Heart left ventricle (tissue), 16 donors: ENCODE measurements around the gene ITGA3. TPM values are rescaled to one million over a fixed set of nuclear protein-coding genes. Genes with fewer than 3 reads are reported as not detected.
"Not testable (repeated sequence)": the region's sequence is repeated elsewhere in the genome, so short reads cannot be mapped to it uniquely, and the experiment has no call there.

Source experiments
- ATAC-seq, 4 donors: fragments of 200-7000 bp; cut with Tn5 transposase; one replicate each; pipeline ENCODE4 v1.9.1; 2020 to 2022; ENCODE audit warnings: moderate library complexity in 4 of 4, mild to moderate bottlenecking in 3 of 4, moderate number of reproducible peaks in 1 of 4
- DNase-seq, 5 donors: peaks; one replicate each; pipeline ENCODE4 v3.0.0-alpha.2; 2020
- H3K27ac ChIP-seq, 12 donors: fragments of 200-600 bp; sonication (generic) in 4 of 12; one replicate each; pipeline versions ENCODE4 v1.5.0 to v1.8.0; 2016 to 2022; ENCODE audit warnings: mild to moderate bottlenecking in 2 of 12
- H3K27me3 ChIP-seq, 9 donors: fragments of 200-600 bp; sonication (generic) in 2 of 9; one replicate each; pipeline versions ENCODE4 v1.5.1 to v1.8.0; 2016 to 2022; ENCODE audit warnings: mild to moderate bottlenecking in 3 of 9
- H3K36me3 ChIP-seq, 9 donors: fragments of 200-600 bp; sonication (generic) in 2 of 9; one replicate each; pipeline versions ENCODE4 v1.5.0 to v1.8.0; 2018 to 2022; ENCODE audit warnings: mild to moderate bottlenecking in 2 of 9
- H3K4me1 ChIP-seq, 12 donors: fragments of 200-600 bp; sonication (generic) in 4 of 12; one replicate each; pipeline versions ENCODE4 v1.5.0 to v1.8.0; 2016 to 2022; ENCODE audit warnings: mild to moderate bottlenecking in 3 of 12
- H3K4me3 ChIP-seq, 12 donors: fragments of 200-600 bp; sonication (generic) in 4 of 12; one replicate each; pipeline versions ENCODE4 v1.5.0 to v1.8.0; 2017 to 2022; ENCODE audit warnings: mild to moderate bottlenecking in 9 of 12, moderate library complexity in 4 of 12
- H3K9me3 ChIP-seq, 12 donors: fragments of 200-600 bp; sonication (generic) in 4 of 12; one replicate each; pipeline versions ENCODE4 v1.5.0 to v1.8.0; 2016 to 2022; ENCODE audit warnings: mild to moderate bottlenecking in 1 of 12
- POLR2A ChIP-seq, 2 donors: fragments of 450-650 bp; IDR thresholded peaks; one replicate each; pipeline ENCODE4 v1.6.1; 2017; ENCODE audit warnings: antibody characterized with exemption in 2 of 2, mild to moderate bottlenecking in 2 of 2, moderate library complexity in 2 of 2
- WGBS, 4 donors: extraction: QIAGEN DNeasy Blood & Tissue Kit in 2 of 4; methylation state at CpG; one replicate each; pipeline versions ENCODE4 v1.1.5 to v1.1.7; 2013 to 2018; 5-methylcytosine and 5-hydroxymethylcytosine counted together
- intact Hi-C, 10 donors: fragments of 100-400 bp; cut with DNase I; formaldehyde crosslinking; loops; one replicate each; pipeline versions ENCODE4 v1.11.1 to v1.14.2; 2022
- polyA plus RNA-seq, 2 donors: library from polyadenylated mRNA; stranded (reverse); fragments of 200-250 nt; gene quantifications; one replicate each; pipeline ENCODE4 v1.2.3, GENCODE V29; 2013
- total RNA-seq, 9 donors: library from RNA; depleted of rRNA in 2 of 9; stranded (reverse); fragments of >200 nt in 2 of 9; fragmentation: NEBNext Ultra II Directional in 3 of 9; extraction: Animal tissue kit (Norgen Biotek cat#: 25700) in 3 of 9; gene quantifications; one replicate each; pipeline versions ENCODE4 v1.1.0 to v1.2.4, GENCODE V29; 2016 to 2023
- TF ChIP-seq, protein P1 (sequence below), 12 donors: fragments of 200-600 bp; sonication (generic) in 4 of 12; IDR thresholded peaks; one replicate each; pipeline versions ENCODE4 v1.5.0 to v1.8.0; 2018 to 2022; ENCODE audit warnings: antibody characterized with exemption in 12 of 12, mild to moderate bottlenecking in 5 of 12
- donor health status: ischemic (EF 13 %, LVEDD 7.1; RV severe dilation, severe dysfunction).
- donor health status: healthy with polysubstance abuse.
- donor health status: DM: no; HTN: yes; CAD: no.
- donor health status: DM: no; HTN: no; CAD: no.
- donor health status: ischemic (EF 25% LVEDD 6.9; RV normal size, moderate dysfunction).
- donor health status: ischemic (EF 25% LVEDD 5.7; RV mildly dilated, moderate dysfunction).
- donor health status: healthy.
- donor health status: DM: yes; HTN: yes; CAD: no.
- donor health status: ischemic (EF 35%, LVEDD 5.7; RV mildly dilated, moderate dysfunction).
- donor health status: nonischemic (EF 11% LVEDD 7.7; RV severe dilation, severe dysfunction).
- donor health status: DM: yes; HTN: yes; CAD: no.
- donor health status: PGD.
- donor health status: ischemic (EF 29% LVEDD 5.4; RV normal size, mild dysfunction).
- donor health status: nonischemic (EF 23%, LVEDD 6.1; RV moderate dilation, normal function).

Gene ITGA3
- total and polyA plus RNA-seq, 11 donors, result 16.8 to 72.9 (median 23.6) TPM

DNA sequence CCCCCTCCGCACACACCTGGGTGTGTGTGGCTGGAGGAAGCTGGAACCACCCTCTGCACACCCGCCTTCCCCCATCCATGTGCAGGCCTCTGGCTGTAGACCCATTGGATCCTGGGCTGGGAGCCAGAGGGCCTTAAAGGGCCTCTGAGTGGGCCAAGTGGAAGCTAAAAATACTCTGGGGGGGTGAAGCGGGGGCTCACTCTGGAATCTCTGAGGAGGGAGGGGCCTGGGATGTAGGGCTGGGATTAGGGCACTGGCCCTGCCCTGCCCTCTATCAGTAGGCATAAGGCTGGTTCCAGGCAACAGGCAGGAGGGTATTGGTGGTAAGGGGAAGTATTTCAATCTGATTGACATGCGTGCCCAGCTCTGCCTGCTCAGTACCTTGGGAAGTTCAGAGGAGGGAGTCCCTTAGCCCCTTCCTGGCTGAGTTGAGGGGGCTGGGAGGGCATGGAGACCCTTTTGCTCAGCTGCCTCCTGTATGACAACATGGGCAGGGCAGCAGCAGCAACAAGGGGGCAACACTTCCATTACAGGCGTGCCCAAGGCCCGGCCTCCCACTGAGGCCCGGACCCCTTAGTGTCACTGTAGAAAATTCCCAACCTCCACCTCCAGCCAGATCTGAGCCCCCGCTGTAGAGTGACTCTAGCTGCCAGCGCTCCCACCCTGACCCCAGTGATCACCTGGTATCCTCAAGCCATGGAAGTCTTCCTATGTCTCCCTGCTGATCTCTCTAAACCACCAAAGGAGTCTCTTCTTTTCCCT, 5.2 kb downstream of the ITGA3 start:
- peak; percentile 75 to 88 (median 80) for ATAC-seq
- intact Hi-C loops, result loop anchor here in 1 of 10 donors (5.0 kb wide), 1 partner anchor 34 kb away; no protein-coding TSS in a partner anchor
- no peaks in the 10 kb centered on the region for H3K9me3 ChIP-seq
- peak; percentile 87 to 96 (median 91) for DNase-seq
- H3K27ac ChIP-seq, result peak overlapping the region; percentile 63 to 97 (median 89)
- peaks cover 0 to 4% (median 0%) of the 10 kb centered on the region in 9 donors for H3K36me3 ChIP-seq
- peaks cover 0 to 97% (median 84%) of the 10 kb centered on the region in 12 donors for H3K4me1 ChIP-seq
- H3K4me3 ChIP-seq, result peak overlapping the region in 8 of 12 donors; percentile 1 to 43 (median 28)
- TF ChIP-seq, protein P1, sequence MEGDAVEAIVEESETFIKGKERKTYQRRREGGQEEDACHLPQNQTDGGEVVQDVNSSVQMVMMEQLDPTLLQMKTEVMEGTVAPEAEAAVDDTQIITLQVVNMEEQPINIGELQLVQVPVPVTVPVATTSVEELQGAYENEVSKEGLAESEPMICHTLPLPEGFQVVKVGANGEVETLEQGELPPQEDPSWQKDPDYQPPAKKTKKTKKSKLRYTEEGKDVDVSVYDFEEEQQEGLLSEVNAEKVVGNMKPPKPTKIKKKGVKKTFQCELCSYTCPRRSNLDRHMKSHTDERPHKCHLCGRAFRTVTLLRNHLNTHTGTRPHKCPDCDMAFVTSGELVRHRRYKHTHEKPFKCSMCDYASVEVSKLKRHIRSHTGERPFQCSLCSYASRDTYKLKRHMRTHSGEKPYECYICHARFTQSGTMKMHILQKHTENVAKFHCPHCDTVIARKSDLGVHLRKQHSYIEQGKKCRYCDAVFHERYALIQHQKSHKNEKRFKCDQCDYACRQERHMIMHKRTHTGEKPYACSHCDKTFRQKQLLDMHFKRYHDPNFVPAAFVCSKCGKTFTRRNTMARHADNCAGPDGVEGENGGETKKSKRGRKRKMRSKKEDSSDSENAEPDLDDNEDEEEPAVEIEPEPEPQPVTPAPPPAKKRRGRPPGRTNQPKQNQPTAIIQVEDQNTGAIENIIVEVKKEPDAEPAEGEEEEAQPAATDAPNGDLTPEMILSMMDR (IDR thresholded peaks at IDR 0.05), result no peak
- peak in 1 of 2 donors; percentile 60 for TF ChIP-seq POLR2A (IDR thresholded peaks at IDR 0.05)
- peaks cover 0 to 12% (median 0%) of the 10 kb centered on the region in 9 donors for H3K27me3 ChIP-seq
- WGBS, 4 donors, result 51 to 61% (median 55%) methylated on average over 9 of the region's 9 CpGs

DNA sequence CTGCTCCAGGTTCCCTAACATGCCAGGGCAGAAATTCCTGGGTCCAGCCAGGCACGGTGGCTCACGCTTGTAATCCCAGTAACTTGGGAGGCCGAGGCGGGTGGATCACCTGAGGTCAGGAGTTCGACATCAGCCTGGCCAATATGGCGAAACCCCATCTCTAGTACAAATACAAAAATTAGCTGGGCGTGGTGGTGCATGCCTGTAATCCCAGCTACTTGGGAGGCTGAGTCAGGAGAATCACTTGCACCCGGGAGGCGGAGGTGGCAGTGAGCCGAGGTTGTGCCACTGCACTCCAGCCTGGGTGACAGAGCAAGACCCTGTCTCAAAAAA, 5.8 kb downstream of the ITGA3 start:
- not testable (repeated sequence) for H3K36me3 ChIP-seq, ATAC-seq, DNase-seq, H3K9me3 ChIP-seq, H3K27me3 ChIP-seq
- intact Hi-C loops, result loop anchor here in 1 of 10 donors (5.0 kb wide), 1 partner anchor 34 kb away; no protein-coding TSS in a partner anchor
- peak overlapping the region in 8 of 12 donors; percentile 8 to 43 (median 28) for H3K4me3 ChIP-seq
- peaks cover 0 to 99% (median 81%) of the 10 kb centered on the region in 12 donors for H3K4me1 ChIP-seq
- H3K27ac ChIP-seq, result peak overlapping the region; percentile 63 to 97 (median 89)
- 74 to 88% (median 80%) methylated on average over 8 to 10 of the region's 10 CpGs for WGBS, 4 donors

DNA sequence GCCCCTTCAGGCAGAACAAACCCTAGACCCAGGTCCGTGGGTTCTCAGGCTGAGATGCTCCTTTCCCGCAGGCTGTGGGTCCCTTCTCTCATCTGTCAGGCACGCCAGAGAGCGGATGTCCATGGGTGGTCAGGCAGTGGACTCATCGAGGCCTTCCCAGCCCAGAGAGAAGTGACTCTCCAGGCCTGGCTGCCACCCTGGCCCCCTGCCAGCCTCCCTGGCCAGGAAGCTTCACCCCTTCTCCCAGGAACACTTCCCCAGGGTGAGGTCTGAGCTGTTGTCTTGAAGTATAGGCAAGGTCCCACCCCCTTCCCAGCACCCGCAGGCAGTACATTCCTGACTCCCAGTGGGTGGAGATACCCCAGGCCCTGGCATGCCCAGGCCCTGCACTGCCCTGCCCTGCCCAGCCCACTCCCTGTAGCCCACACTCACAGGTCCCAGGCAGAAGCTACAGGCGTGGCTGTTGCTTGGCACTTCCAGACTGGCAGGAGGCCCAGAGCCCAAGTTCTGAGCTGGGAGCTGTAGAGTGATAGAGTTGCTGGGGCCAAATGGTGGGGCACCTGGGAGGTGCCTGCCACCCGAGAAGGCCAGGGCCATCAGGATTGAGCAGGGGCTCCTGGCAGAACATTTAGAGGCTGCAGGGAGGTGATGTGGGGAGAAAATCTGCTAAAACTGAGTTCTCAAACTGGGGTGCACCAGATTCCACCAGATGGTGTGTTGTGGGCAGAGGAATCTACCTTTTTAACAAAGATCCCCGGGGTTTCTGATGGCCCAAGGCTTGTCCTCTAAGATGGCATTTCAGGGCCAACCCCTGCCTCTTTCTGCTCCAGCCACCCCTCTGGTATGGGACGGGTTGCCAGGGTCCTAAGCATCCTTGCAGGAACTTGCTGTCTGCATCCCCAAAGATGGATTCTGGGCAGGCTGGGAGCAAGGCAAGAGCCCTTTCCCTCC, 6.7 kb downstream of the ITGA3 start:
- peak overlapping the region in 7 of 12 donors; percentile 8 to 43 (median 29) for H3K4me3 ChIP-seq
- H3K36me3 ChIP-seq, result peaks cover 0 to 6% (median 0%) of the 10 kb centered on the region in 9 donors
- intact Hi-C loops, result loop anchor here in 1 of 10 donors (5.0 kb wide), 1 partner anchor 35 kb away; no protein-coding TSS in a partner anchor
- peak overlapping the region; percentile 63 to 97 (median 89) for H3K27ac ChIP-seq
- peaks cover 0 to 99% (median 75%) of the 10 kb centered on the region in 12 donors for H3K4me1 ChIP-seq
- 45 to 55% (median 52%) methylated on average over 7 to 10 of the region's 10 CpGs for WGBS, 4 donors
- peak in 1 of 2 donors; percentile 32 for TF ChIP-seq POLR2A (IDR thresholded peaks at IDR 0.05)
- TF ChIP-seq, protein P1 (IDR thresholded peaks at IDR 0.05), result no peak
- no peaks in the 10 kb centered on the region for H3K9me3 ChIP-seq
- ATAC-seq (peak; percentile 73 to 87 (median 79)), DNase-seq (peak; percentile 86 to 93 (median 87))
- H3K27me3 ChIP-seq, result no peaks in the 10 kb centered on the region

DNA sequence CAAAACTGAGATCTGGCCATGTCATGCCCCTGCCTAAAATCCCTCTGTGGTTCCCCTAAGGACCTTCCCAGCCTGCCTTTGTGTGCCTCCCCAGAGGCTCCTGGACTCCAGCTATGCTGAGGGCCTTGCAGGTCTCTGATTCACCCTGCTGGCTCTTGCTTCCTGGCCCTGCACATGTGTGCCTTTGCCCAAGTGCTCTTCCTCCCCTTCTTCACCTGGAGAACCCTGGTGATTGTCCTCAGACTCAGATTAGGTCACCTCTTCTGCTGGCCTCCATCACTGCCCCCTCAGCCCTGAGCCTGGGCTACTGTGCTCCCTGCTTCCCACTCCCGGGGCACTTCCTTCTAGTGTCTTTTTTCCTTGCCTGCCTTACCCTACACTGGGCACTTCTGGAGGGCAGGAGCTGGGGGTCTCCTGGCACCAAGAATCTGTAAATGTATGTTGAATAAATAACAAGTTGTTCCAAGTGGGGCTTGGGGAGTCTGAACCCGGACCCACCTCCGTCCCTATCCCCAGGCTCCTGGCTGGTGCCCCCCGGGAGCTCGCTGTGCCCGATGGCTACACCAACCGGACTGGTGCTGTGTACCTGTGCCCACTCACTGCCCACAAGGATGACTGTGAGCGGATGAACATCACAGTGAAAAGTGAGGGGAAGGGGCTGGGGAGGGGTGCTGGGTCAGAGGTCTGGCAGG, 7.8 kb downstream of the ITGA3 start:
- DNase-seq (peak in 1 of 5 donors; percentile 38), ATAC-seq (no peak)
- Histone ChIP-seq H3K9me3 (no peaks in the 10 kb centered on the region), H3K36me3 (peaks cover 0 to 18% (median 6%) of the 10 kb centered on the region in 9 donors), H3K4me1 (peaks cover 0 to 91% (median 69%) of the 10 kb centered on the region in 12 donors), H3K4me3 (no peak overlapping the region), H3K27me3 (no peaks in the 10 kb centered on the region), H3K27ac (peak overlapping the region in 11 of 12 donors; percentile 78 to 97 (median 90))
- no peak for TF ChIP-seq POLR2A (IDR thresholded peaks at IDR 0.05)
- TF ChIP-seq, protein P1 (IDR thresholded peaks at IDR 0.05), result no peak
- WGBS, 4 donors, result 94 to 99% (median 95%) methylated on average over 8 of the region's 8 CpGs
- intact Hi-C loops, result loop anchor here in 1 of 10 donors (5.0 kb wide), 1 partner anchor 36 kb away; no protein-coding TSS in a partner anchor
